ENCODE measurements around the gene PRKRA.

DNA sequence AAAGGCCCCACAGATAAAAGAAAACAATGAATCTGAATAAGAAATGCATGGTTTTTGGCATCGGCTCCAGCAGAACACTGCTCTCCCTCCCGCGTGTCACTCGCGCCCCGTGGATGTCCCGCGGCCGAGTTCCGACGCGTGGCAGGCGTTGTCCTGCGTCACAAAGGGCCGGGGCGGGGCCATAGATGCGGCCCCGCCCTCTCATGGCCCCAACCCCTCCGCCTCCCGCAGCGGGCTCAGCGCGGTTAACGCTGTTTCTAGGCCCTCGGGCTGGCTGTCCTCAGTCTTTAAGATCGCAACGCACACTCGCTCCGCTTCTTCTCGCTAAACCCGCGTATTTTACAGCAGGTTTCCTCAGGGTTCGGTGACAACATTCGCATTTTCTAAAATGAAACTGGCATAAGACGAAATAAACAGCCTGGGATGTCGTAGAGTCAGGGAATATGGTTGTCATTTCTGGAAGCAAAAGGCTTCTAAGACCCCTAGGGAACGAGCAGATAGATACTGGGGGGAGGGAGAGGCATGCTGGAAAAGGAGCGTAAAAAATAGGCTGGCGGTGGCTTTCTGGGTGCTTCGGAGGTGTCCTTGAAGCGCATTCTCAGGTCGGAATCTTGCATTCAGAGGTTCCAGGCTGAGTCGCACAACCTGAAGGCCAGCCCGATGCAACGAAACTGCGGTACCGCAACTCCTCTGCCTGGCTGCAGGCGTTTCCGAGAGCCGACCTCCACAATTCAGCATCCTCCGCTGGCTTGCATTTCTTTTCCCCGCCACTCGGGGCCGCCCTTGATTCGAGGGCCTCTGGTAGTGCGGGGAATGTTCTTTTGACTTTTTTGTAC is 27.7 kb upstream of the PRKRA start, which contains the start of gene FKBP7:
- TF ChIP-seq, protein P1, sequence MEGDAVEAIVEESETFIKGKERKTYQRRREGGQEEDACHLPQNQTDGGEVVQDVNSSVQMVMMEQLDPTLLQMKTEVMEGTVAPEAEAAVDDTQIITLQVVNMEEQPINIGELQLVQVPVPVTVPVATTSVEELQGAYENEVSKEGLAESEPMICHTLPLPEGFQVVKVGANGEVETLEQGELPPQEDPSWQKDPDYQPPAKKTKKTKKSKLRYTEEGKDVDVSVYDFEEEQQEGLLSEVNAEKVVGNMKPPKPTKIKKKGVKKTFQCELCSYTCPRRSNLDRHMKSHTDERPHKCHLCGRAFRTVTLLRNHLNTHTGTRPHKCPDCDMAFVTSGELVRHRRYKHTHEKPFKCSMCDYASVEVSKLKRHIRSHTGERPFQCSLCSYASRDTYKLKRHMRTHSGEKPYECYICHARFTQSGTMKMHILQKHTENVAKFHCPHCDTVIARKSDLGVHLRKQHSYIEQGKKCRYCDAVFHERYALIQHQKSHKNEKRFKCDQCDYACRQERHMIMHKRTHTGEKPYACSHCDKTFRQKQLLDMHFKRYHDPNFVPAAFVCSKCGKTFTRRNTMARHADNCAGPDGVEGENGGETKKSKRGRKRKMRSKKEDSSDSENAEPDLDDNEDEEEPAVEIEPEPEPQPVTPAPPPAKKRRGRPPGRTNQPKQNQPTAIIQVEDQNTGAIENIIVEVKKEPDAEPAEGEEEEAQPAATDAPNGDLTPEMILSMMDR (IDR thresholded peaks at IDR 0.05), result peak; percentile 55
- TF ChIP-seq FOXM1 (IDR thresholded peaks at IDR 0.05; ENCODE audit: low read depth) (no peak), RXRA (IDR thresholded peaks at IDR 0.05; ENCODE audit: borderline replicate concordance, low read depth) (no peak), SIN3A (IDR thresholded peaks at IDR 0.05; ENCODE audit: borderline replicate concordance, low read depth, low read length) (peak; percentile 79; the same call in 1 of the 2 replicates), FOXJ3 (CRISPR knock-in tag; IDR thresholded peaks at IDR 0.05) (no peak), MEF2A (IDR thresholded peaks at IDR 0.05; ENCODE audit: borderline replicate concordance, low read depth) (no peak), SMC3 (IDR thresholded peaks at IDR 0.05; ENCODE audit: low read depth, low read length) (no peak), POLR2AphosphoS5 (IDR thresholded peaks at IDR 0.05; ENCODE audit: low read depth, low read length) (peak; percentile 92)
- TF ChIP-seq, protein P2, sequence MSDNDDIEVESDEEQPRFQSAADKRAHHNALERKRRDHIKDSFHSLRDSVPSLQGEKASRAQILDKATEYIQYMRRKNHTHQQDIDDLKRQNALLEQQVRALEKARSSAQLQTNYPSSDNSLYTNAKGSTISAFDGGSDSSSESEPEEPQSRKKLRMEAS (IDR thresholded peaks at IDR 0.05; ENCODE audit: low read depth), result peak; percentile 94
- TF ChIP-seq, protein P3, sequence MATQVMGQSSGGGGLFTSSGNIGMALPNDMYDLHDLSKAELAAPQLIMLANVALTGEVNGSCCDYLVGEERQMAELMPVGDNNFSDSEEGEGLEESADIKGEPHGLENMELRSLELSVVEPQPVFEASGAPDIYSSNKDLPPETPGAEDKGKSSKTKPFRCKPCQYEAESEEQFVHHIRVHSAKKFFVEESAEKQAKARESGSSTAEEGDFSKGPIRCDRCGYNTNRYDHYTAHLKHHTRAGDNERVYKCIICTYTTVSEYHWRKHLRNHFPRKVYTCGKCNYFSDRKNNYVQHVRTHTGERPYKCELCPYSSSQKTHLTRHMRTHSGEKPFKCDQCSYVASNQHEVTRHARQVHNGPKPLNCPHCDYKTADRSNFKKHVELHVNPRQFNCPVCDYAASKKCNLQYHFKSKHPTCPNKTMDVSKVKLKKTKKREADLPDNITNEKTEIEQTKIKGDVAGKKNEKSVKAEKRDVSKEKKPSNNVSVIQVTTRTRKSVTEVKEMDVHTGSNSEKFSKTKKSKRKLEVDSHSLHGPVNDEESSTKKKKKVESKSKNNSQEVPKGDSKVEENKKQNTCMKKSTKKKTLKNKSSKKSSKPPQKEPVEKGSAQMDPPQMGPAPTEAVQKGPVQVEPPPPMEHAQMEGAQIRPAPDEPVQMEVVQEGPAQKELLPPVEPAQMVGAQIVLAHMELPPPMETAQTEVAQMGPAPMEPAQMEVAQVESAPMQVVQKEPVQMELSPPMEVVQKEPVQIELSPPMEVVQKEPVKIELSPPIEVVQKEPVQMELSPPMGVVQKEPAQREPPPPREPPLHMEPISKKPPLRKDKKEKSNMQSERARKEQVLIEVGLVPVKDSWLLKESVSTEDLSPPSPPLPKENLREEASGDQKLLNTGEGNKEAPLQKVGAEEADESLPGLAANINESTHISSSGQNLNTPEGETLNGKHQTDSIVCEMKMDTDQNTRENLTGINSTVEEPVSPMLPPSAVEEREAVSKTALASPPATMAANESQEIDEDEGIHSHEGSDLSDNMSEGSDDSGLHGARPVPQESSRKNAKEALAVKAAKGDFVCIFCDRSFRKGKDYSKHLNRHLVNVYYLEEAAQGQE (IDR thresholded peaks at IDR 0.05; ENCODE audit: low read depth, low read length), result no peak
- TF ChIP-seq, protein P4, sequence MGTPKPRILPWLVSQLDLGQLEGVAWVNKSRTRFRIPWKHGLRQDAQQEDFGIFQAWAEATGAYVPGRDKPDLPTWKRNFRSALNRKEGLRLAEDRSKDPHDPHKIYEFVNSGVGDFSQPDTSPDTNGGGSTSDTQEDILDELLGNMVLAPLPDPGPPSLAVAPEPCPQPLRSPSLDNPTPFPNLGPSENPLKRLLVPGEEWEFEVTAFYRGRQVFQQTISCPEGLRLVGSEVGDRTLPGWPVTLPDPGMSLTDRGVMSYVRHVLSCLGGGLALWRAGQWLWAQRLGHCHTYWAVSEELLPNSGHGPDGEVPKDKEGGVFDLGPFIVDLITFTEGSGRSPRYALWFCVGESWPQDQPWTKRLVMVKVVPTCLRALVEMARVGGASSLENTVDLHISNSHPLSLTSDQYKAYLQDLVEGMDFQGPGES (IDR thresholded peaks at IDR 0.05; ENCODE audit: low read depth, low read length), result no peak

Data from SK-N-SH (cell line).